Endothelial cell (in vitro differentiated cells): ENCODE data around the gene ENAH. TPM values are rescaled to one million over a fixed set of nuclear protein-coding genes. Genes with fewer than 3 reads are reported as not detected.

Source experiments
- DNase-seq: peaks from one replicate; pipeline ENCODE4 v3.0.0; 2021; ENCODE audit warnings: low spot score
- H3K27ac Mint-ChIP-seq: one replicate; pipeline ENCODE4 v1.8.0; 2021; ENCODE audit warnings: mixed read lengths, inconsistent platforms; ENCODE audit not compliant: unreplicated experiment
- H3K27me3 Mint-ChIP-seq: one replicate; pipeline ENCODE4 v1.8.0; 2021; ENCODE audit warnings: mild to moderate bottlenecking, moderate library complexity, mixed read lengths, inconsistent platforms; ENCODE audit not compliant: unreplicated experiment
- H3K36me3 Mint-ChIP-seq: one replicate; pipeline ENCODE4 v1.8.0; 2021; ENCODE audit warnings: mild to moderate bottlenecking, low read depth, mixed read lengths, inconsistent platforms; ENCODE audit not compliant: unreplicated experiment
- H3K4me1 Mint-ChIP-seq: one replicate; pipeline ENCODE4 v1.8.0; 2021; ENCODE audit warnings: mild to moderate bottlenecking, mixed read lengths, inconsistent platforms; ENCODE audit not compliant: unreplicated experiment
- H3K4me3 Mint-ChIP-seq: one replicate; pipeline ENCODE4 v1.8.0; 2021; ENCODE audit warnings: mild to moderate bottlenecking, mixed read lengths, inconsistent platforms; ENCODE audit not compliant: unreplicated experiment
- H3K9me3 Mint-ChIP-seq: one replicate; pipeline ENCODE4 v1.8.0; 2021; ENCODE audit warnings: mixed read lengths, inconsistent platforms; ENCODE audit not compliant: unreplicated experiment
- total RNA-seq: library from RNA; stranded (reverse); fragmentation: NEBNext Ultra II Directional; extraction: Animal tissue kit (Norgen Biotek cat#: 25700); gene quantifications from one replicate; pipeline ENCODE4 v1.2.1, GENCODE V29; 2021; ENCODE audit not compliant: unreplicated experiment
- TF ChIP-seq, protein P1 (sequence below): fragments of 200-600 bp; sonication (generic); IDR thresholded peaks from one replicate; pipeline ENCODE4 v1.5.0; 2021; ENCODE audit warnings: antibody characterized with exemption; ENCODE audit not compliant: unreplicated experiment

ENAH gene
- total RNA-seq, 1 donor from 2014 or later, result 82.9 TPM

DNA sequence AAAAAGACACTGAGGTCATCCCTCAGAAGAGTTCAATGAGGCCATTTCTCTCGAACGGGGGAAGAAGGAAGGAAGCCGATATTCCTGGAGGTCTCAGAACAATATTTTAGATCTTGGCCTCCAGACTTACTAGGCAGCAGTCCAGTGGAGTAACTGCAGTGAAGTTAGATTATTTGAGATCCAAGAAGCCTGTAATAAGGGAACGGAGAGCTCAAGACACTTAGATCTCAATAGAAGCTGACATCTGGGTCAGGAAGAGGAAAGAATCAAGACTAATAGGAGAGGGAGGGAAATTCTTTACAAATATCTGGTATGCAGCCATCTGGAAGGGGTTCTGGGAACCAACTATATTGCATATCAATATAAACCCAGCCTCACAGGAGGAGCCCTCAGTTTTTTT, 13.6 kb upstream of the ENAH start:
- H3K4me3 Mint-ChIP-seq, result no peak overlapping the region
- TF ChIP-seq, protein P1, sequence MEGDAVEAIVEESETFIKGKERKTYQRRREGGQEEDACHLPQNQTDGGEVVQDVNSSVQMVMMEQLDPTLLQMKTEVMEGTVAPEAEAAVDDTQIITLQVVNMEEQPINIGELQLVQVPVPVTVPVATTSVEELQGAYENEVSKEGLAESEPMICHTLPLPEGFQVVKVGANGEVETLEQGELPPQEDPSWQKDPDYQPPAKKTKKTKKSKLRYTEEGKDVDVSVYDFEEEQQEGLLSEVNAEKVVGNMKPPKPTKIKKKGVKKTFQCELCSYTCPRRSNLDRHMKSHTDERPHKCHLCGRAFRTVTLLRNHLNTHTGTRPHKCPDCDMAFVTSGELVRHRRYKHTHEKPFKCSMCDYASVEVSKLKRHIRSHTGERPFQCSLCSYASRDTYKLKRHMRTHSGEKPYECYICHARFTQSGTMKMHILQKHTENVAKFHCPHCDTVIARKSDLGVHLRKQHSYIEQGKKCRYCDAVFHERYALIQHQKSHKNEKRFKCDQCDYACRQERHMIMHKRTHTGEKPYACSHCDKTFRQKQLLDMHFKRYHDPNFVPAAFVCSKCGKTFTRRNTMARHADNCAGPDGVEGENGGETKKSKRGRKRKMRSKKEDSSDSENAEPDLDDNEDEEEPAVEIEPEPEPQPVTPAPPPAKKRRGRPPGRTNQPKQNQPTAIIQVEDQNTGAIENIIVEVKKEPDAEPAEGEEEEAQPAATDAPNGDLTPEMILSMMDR, result no peak
- H3K27me3 Mint-ChIP-seq, result peaks cover 6% of the 10 kb centered on the region
- H3K36me3 Mint-ChIP-seq, result no peaks in the 10 kb centered on the region
- peaks cover 5% of the 10 kb centered on the region for H3K4me1 Mint-ChIP-seq
- no peak for DNase-seq
- H3K9me3 Mint-ChIP-seq, result no peaks in the 10 kb centered on the region
- H3K27ac Mint-ChIP-seq, result no peak overlapping the region

DNA sequence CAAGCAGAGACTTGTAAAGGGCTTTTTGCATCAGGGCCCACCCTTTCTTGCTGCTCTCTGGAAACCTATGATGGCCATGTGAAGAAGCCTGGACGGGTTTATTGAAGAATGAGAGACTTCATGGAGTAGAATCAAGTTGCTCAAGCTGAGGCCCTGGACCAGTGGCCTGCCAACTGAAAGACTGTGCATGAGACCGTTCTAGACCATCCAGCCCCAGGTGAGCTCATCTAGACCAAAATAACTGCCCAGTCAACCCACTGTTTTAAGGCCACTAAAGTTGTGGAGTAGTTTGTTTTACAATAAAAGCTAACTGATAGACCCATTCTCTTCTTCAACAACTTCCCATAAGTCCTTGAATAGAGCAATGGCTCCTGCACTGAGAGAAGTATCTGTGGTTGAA, 11.8 kb upstream of the ENAH start:
- Mint-ChIP-seq H3K27ac (no peak overlapping the region), H3K4me3 (no peak overlapping the region), H3K4me1 (peaks cover 9% of the 10 kb centered on the region), H3K27me3 (peaks cover 6% of the 10 kb centered on the region), H3K36me3 (no peaks in the 10 kb centered on the region), H3K9me3 (no peaks in the 10 kb centered on the region)
- TF ChIP-seq, protein P1, result no peak
- no peak for DNase-seq

DNA sequence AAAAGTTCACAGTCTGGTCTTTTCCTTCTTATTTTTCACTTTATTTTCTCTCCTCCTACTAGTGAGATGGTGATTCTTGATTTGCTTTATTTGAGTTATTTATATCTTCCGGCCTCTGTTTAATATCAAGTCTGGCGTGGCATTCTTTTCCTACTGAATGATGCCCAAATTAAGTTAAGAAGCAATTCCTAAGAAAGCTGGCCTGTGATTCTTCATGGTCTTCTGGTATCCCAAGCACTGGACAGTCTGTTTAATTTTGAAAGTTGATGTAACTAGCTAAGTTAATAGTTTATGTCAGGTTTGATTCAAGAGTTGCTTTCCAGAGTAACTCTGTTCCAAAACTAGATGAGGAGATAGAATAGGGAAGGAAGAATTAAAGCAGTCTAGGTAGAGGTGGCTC, 9.2 kb upstream of the ENAH start:
- no peak overlapping the region for H3K27ac Mint-ChIP-seq
- TF ChIP-seq, protein P1, result no peak
- H3K36me3 Mint-ChIP-seq, result no peaks in the 10 kb centered on the region
- no peaks in the 10 kb centered on the region for H3K9me3 Mint-ChIP-seq
- peaks cover 9% of the 10 kb centered on the region for H3K4me1 Mint-ChIP-seq
- no peak overlapping the region for H3K4me3 Mint-ChIP-seq
- peaks cover 6% of the 10 kb centered on the region for H3K27me3 Mint-ChIP-seq
- no peak for DNase-seq

DNA sequence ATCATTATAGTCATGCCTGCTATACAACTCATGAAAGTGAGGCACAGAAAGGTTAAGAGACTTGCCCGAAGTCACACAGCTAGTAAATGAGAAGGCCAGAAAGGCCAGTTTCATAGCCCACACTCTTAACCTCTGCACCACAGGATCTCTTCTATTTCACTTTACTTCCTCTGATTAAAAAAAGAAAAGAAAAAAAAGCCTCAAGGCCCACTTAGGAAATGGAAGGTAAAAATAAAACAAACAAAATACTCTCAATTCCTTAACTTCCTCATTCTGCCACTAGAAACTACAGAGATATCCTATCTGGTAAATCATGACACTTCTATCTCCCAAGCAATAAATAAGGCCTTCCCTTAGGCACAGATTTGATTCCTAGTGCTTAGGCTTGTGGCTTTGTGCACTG, 7.6 kb upstream of the ENAH start:
- no peak for DNase-seq
- H3K36me3 Mint-ChIP-seq, result no peaks in the 10 kb centered on the region
- H3K27ac Mint-ChIP-seq, result no peak overlapping the region
- H3K27me3 Mint-ChIP-seq, result peaks cover 6% of the 10 kb centered on the region
- TF ChIP-seq, protein P1, result no peak
- H3K4me3 Mint-ChIP-seq, result no peak overlapping the region
- peaks cover 4% of the 10 kb centered on the region for H3K4me1 Mint-ChIP-seq
- H3K9me3 Mint-ChIP-seq, result no peaks in the 10 kb centered on the region

DNA sequence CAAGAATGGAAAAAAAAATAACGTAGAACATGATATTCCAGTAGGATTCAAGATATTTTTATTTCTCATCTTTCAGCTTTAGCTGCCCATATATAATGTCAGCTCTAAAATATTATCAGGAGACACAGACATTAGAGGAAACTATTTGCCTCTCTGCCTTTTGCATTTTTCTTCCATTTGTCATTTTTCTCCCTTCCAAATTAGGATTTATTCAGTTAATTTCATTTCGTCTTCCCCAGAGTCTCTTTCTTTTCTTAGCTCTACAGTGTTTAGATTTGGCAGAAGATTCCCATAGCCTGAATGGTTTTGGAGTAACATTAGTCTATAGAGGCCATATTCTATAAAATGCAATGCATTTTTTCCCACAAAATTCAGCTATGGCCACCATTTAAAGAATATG, 5.1 kb upstream of the ENAH start:
- Mint-ChIP-seq H3K36me3 (no peaks in the 10 kb centered on the region), H3K4me3 (no peak overlapping the region), H3K9me3 (no peaks in the 10 kb centered on the region), H3K27ac (no peak overlapping the region), H3K27me3 (peaks cover 7% of the 10 kb centered on the region), H3K4me1 (peaks cover 8% of the 10 kb centered on the region)
- TF ChIP-seq, protein P1, result no peak
- DNase-seq, result no peak
